SH-SY5Y (cell line): ENCODE data around the gene MGAT3.

Source experiments
- GATA2 ChIP-seq: IDR thresholded peaks from 2 replicates; pipeline ENCODE4 v1.6.1; 2011; ENCODE audit warnings: mild to moderate bottlenecking, low read depth, low read length
- GATA3 ChIP-seq: IDR thresholded peaks from 2 replicates; pipeline ENCODE4 v1.6.1; 2011; ENCODE audit warnings: low read depth, mild to moderate bottlenecking, low read length, moderate library complexity

DNA sequence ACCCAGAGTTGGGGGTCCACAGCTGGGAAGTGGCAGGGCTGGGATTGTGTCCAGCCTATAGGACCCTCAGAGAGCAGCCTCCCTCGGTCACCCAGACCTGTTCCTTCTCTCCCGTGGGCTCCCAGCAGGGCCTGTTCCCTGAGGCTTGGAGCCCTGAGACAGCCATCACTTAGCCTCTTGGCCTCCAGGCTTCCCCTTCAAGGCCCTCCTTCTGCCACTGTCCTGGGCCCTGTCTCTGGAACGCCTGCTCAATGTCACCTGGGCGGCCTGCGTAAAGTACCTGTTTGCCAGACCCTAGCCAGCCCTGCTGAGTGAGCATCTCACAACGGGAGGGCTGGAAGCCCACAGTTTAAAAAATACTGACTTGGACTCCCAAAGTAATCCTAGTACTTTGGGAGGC lies 6.5 kb downstream of the MGAT3 start:
- TF ChIP-seq GATA2 = no peak
- TF ChIP-seq GATA3 = no peak
